Small intestine (tissue), 7 donors: ENCODE measurements around the gene GAREM2. TPM values are rescaled to one million over a fixed set of nuclear protein-coding genes. Genes with fewer than 3 reads are reported as not detected.

Experiments used
- DNase-seq, 2 donors: peaks; one replicate each; pipeline versions ENCODE4 v3.0.0 to v3.0.0-alpha.2; 2013
- FAIRE-seq: peaks from 2 replicates; lab custom pipeline; 2012; peaks lifted over from hg19 to GRCh38; lab: Jason Lieb, UNC
- H3K27ac ChIP-seq, 3 donors: one replicate each; pipeline ENCODE4 v1.5.1; 2013; ENCODE audit warnings: low read length in 2 of 3, mild to moderate bottlenecking in 2 of 3, control low read depth in 1 of 3, inconsistent platforms in 1 of 3, low read depth in 1 of 3, moderate library complexity in 1 of 3
- H3K27me3 ChIP-seq, 3 donors: one replicate each; pipeline ENCODE4 v1.6.1; 2013; ENCODE audit warnings: low read length in 3 of 3, inconsistent platforms in 1 of 3; ENCODE audit not compliant: control insufficient read depth in 3 of 3, insufficient read depth in 3 of 3
- H3K36me3 ChIP-seq, 3 donors: one replicate each; pipeline ENCODE4 v1.6.1; 2013; ENCODE audit warnings: low read length in 3 of 3, inconsistent platforms in 1 of 3, low read depth in 1 of 3, mild to moderate bottlenecking in 1 of 3, moderate library complexity in 1 of 3; ENCODE audit not compliant: control insufficient read depth in 3 of 3, insufficient read depth in 2 of 3
- H3K4me1 ChIP-seq, 3 donors: one replicate each; pipeline ENCODE4 v1.6.1; 2013; ENCODE audit warnings: low read length in 2 of 3, inconsistent platforms in 1 of 3, low read depth in 1 of 3, mild to moderate bottlenecking in 1 of 3, moderate library complexity in 1 of 3; ENCODE audit not compliant: control insufficient read depth in 3 of 3, insufficient read depth in 2 of 3
- H3K4me3 ChIP-seq, 3 donors: one replicate each; pipeline ENCODE4 v1.5.1; 2013; ENCODE audit warnings: low read length in 3 of 3, control low read depth in 1 of 3, inconsistent platforms in 1 of 3, low read depth in 1 of 3, mild to moderate bottlenecking in 1 of 3, moderate library complexity in 1 of 3
- H3K9me3 ChIP-seq, 2 donors: one replicate each; pipeline ENCODE4 v1.6.1; 2013; ENCODE audit warnings: low read depth in 1 of 2, low read length in 1 of 2; ENCODE audit not compliant: control insufficient read depth in 2 of 2, insufficient read depth in 1 of 2
- WGBS, 3 donors: extraction: QIAGEN DNeasy Blood & Tissue Kit; methylation state at CpG; one replicate each; pipeline ENCODE4 v1.1.7; 2013; 5-methylcytosine and 5-hydroxymethylcytosine counted together
- polyA plus RNA-seq, 4 donors: library from polyadenylated mRNA; stranded (reverse) in 3 of 4; unstranded in 1 of 4; fragments of 200-250 nt in 3 of 4; fragments of 120-200 nt in 1 of 4; gene quantifications; one replicate each; pipeline versions ENCODE4 v1.2.1 to v1.2.3, GENCODE V29; 2013
- donor health status: healthy with polysubstance abuse.
- donor health status: control.
- donor health status: control.
- donor health status: Bipolar disorder and iron deficiency.
- donor health status: healthy.

The GAREM2 gene
- polyA plus RNA-seq, 4 donors: 0.22 to 1.2 (median 0.82) TPM

DNA sequence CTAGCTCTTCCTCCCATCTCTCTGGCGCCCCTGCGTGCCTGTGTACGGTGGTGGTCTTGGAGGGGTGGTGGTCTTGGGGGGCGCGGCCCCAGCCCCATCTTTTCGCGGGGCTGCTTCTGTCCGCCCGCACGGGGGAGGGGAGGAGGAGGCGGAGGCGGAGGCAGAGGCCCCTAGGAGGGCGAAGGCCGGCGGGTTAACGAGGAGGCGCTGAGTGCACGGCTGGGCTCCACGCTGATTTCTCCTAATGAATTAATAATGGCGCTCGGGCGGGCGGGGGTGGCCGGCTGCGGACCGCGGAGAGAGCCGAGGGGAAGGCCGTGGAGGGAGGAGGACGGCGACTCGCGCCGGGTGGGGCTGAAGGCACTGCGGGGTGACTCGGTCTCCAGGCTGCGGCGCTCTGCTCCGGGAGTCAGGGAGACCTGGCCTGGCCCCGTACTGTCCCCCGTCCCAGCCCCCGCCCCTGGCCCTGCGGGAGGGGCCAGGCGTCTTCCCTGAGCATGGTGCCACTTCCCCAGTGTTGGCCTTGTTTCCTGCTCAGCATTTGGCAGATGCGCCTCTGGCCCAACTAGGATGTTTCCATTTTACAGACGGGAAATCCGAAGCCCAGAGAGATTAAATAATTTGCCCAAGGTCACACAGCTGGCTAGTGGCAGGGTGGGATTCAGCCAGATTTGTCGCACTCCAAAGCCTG lies 6.0 kb downstream of the GAREM2 start:
- Histone ChIP-seq H3K27ac (no peak overlapping the region), H3K27me3 (peaks cover 0 to 41% (median 11%) of the 10 kb centered on the region in 3 donors), H3K9me3 (no peaks in the 10 kb centered on the region), H3K4me3 (peak overlapping the region; percentile 25 to 46 (median 40)), H3K4me1 (peaks cover 0 to 7% (median 2%) of the 10 kb centered on the region in 3 donors), H3K36me3 (no peaks in the 10 kb centered on the region)
- 2 to 6% (median 2%) methylated on average over 27 to 48 of the region's 48 CpGs for WGBS, 3 donors
- DNase-seq (peak; percentile 67 to 68), FAIRE-seq (no peak)

GRCh38 chr2:26179446-26179913 lies 6.6 kb downstream of the GAREM2 start:
- 24 to 35% (median 28%) methylated on average over 11 to 12 of the region's 12 CpGs for WGBS, 3 donors
- DNase-seq (no peak), FAIRE-seq (no peak)
- H3K27me3 ChIP-seq: peaks cover 0 to 38% (median 6%) of the 10 kb centered on the region in 3 donors
- H3K27ac ChIP-seq: no peak overlapping the region
- H3K4me3 ChIP-seq: peak overlapping the region in 1 of 3 donors; percentile 46
- H3K4me1 ChIP-seq: peaks cover 0 to 11% (median 2%) of the 10 kb centered on the region in 3 donors
- H3K36me3 ChIP-seq: no peaks in the 10 kb centered on the region
- no peaks in the 10 kb centered on the region for H3K9me3 ChIP-seq

DNA sequence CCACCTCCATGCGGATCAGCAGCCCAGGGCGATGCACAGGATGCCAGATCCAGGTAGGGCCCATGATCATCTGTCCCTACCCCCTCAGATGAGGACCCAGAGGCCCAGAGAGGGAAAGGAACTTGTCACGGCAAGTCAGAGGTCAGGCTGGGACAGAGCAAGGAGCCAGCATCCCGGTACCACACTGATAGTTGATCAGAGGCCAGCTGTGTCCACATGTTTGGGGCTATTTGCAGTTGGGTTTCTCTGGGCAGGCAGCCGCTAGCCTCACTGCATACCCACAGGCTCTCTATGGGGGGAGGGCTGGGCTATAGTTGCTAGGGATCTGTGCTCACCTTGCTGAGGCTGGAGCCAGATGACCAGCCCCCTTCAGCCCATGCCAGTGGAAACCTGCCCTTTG lies 9.6 kb downstream of the GAREM2 start:
- FAIRE-seq: no peak
- Histone ChIP-seq H3K27me3 (peaks cover 0 to 29% (median 0%) of the 10 kb centered on the region in 3 donors), H3K27ac (no peak overlapping the region), H3K9me3 (no peaks in the 10 kb centered on the region), H3K4me3 (no peak overlapping the region), H3K4me1 (peaks cover 0 to 12% (median 2%) of the 10 kb centered on the region in 3 donors), H3K36me3 (peaks cover 0 to 2% (median 0%) of the 10 kb centered on the region in 3 donors)
- WGBS, 3 donors: 69 to 88% (median 77%) methylated on average over 5 of the region's 5 CpGs
- no peak for DNase-seq

GRCh38 chr2:26182887-26183630 lies 10.2 kb downstream of the GAREM2 start:
- H3K27ac ChIP-seq: no peak overlapping the region

DNA sequence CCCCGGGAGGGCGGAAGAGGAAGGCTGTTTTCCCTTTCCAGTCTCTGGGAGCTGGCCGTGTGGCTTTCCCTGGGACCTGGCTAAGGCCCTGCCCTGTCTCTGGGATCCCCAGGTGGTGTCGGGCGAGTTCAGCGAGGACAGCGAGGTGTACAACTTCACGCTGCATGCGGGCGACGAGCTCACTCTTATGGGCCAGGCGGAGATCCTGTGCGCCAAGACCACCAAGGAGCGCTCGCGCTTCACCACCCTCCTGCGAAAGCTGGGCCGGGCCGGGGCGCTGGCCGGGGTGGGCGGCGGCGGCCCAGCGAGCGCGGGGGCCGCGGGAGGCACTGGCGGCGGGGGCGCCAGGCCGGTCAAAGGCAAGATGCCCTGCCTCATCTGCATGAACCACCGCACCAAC lies 11.2 kb downstream of the GAREM2 start:
- 59 to 64% (median 64%) methylated on average over 29 to 34 of the region's 34 CpGs for WGBS, 3 donors
- no peak for DNase-seq
- peaks cover 0 to 28% (median 0%) of the 10 kb centered on the region in 3 donors for H3K27me3 ChIP-seq
- peak overlapping the region in 2 of 3 donors; percentile 43 to 58 for H3K4me3 ChIP-seq
- no peak for FAIRE-seq
- no peak overlapping the region for H3K27ac ChIP-seq
- H3K4me1 ChIP-seq: peaks cover 0 to 9% (median under 1%) of the 10 kb centered on the region in 3 donors
- H3K36me3 ChIP-seq: peaks cover 0 to 12% (median 0%) of the 10 kb centered on the region in 3 donors
- H3K9me3 ChIP-seq: no peaks in the 10 kb centered on the region

More at GRCh38 chr2:26182887-26183630, 10.2 kb downstream of the GAREM2 start:
- Histone ChIP-seq H3K36me3 (peaks cover 0 to 3% (median 0%) of the 10 kb centered on the region in 3 donors), H3K27me3 (peaks cover 0 to 29% (median 0%) of the 10 kb centered on the region in 3 donors), H3K4me3 (no peak overlapping the region), H3K4me1 (peaks cover 0 to 12% (median 2%) of the 10 kb centered on the region in 3 donors), H3K9me3 (no peaks in the 10 kb centered on the region)
- FAIRE-seq: no peak
- WGBS, 3 donors: 92 to 96% (median 95%) methylated on average over 11 of the region's 11 CpGs
- DNase-seq: no peak

DNA sequence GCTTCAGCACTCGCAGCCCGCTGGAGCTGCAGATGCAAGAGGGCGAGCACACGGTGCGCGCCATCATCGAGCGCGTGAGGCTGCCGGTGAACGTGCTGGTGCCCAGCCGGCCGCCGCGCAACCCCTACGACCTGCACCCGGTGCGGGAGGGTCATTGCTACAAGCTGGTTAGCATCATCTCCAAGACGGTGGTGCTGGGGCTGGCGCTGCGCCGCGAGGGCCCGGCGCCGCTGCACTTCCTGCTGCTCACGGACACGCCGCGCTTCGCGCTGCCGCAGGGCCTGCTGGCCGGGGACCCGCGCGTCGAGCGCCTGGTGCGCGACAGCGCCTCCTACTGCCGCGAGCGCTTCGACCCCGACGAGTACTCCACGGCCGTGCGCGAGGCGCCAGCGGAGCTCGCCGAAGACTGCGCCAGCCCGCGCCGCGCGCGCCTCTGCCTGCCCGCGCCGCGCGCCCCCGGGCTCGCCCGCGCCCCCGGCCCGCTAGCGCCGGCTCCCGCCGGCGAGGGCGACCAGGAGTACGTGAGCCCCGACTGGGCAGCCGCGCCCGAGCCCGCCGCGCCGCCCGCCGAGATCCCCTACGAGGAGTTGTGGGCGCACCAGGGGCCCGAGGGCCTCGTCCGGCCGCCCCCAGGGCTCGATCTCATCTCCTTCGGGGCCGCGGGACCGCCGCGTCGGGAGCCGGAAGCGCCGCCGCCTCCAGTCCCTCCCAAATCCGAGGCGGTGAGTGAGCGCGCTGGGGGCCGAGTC lies 11.8 kb downstream of the GAREM2 start:
- WGBS, 3 donors: 1 to 3% (median 2%) methylated on average over 60 to 114 of the region's 114 CpGs
- H3K27me3 ChIP-seq: peaks cover 0 to 22% (median 0%) of the 10 kb centered on the region in 3 donors
- peak overlapping the region in 1 of 3 donors; percentile 17 for H3K27ac ChIP-seq
- H3K4me1 ChIP-seq: peaks cover 0 to 6% (median 0%) of the 10 kb centered on the region in 3 donors
- no peak for FAIRE-seq
- DNase-seq: peak; percentile 79 to 94
- H3K9me3 ChIP-seq: no peaks in the 10 kb centered on the region
- H3K36me3 ChIP-seq: peaks cover 0 to 18% (median 0%) of the 10 kb centered on the region in 3 donors
- peak overlapping the region; percentile 28 to 58 (median 44) for H3K4me3 ChIP-seq

GRCh38 chr2:26185304-26185928 lies 12.5 kb downstream of the GAREM2 start:
- no peak overlapping the region for H3K27ac ChIP-seq
- peak overlapping the region; percentile 28 to 58 (median 44) for H3K4me3 ChIP-seq
- FAIRE-seq: no peak
- peaks cover 0 to 20% (median 0%) of the 10 kb centered on the region in 3 donors for H3K27me3 ChIP-seq
- H3K4me1 ChIP-seq: peaks cover 0 to 6% (median 0%) of the 10 kb centered on the region in 3 donors
- peaks cover 0 to 25% (median 0%) of the 10 kb centered on the region in 3 donors for H3K36me3 ChIP-seq
- 45 to 53% (median 49%) methylated on average over 19 to 20 of the region's 20 CpGs for WGBS, 3 donors
- DNase-seq: peak in 1 of 2 donors; percentile 45
- H3K9me3 ChIP-seq: no peaks in the 10 kb centered on the region
